Measurements from ENCODE around the gene MARCHF11. TPM values are rescaled to one million over a fixed set of nuclear protein-coding genes. Genes with fewer than 3 reads are reported as not detected.

MARCHF11 gene
- total RNA-seq, 1 experiment from 2014 or later, result not detected

- no peak for TF ChIP-seq ZBTB33 (IDR thresholded peaks at IDR 0.05; ENCODE audit: extremely low read depth, insufficient replicate concordance, low read length)
- TF ChIP-seq EZH2 (IDR thresholded peaks at IDR 0.05), result no peak
- TF ChIP-seq YY1 (IDR thresholded peaks at IDR 0.05; ENCODE audit: extremely low read depth, insufficient replicate concordance, low read depth, low read length), result no peak
- no peak for TF ChIP-seq RAD21 (IDR thresholded peaks at IDR 0.05; ENCODE audit: low read depth)
- no peak for TF ChIP-seq EGR1 (IDR thresholded peaks at IDR 0.05; ENCODE audit: low read depth)
These were observed 145.1 kb downstream of the MARCHF11 start (continued) for GRCh38 chr5:16034319-16035001.

GRCh38 chr5:16033187-16033925 lies 146.2 kb downstream of the MARCHF11 start:
- ChIA-PET CTCF (no interaction called here), RAD21 (ENCODE audit: low non-redundant PET in 1 of 2, low total read pairs in 2 of 2, uncharacterized antibody in 2 of 2, unreplicated experiment in 2 of 2) (no interaction called here), POLR2A (no interaction called here)
- no peak for ATAC-seq
- no peaks in the 10 kb centered on the region for H4K20me1 ChIP-seq (ENCODE audit: insufficient read depth)
- intact Hi-C loops (cut with micrococcal nuclease), result no loop called here
- no peaks in the 10 kb centered on the region for H3K4me1 ChIP-seq (ENCODE audit: control insufficient read depth in 1 of 2, insufficient read depth in 2 of 2, low read length in 2 of 2)
- H3K9me3 ChIP-seq (ENCODE audit: control insufficient read depth in 1 of 2, insufficient read depth in 1 of 2, low read depth in 1 of 2, low read length in 2 of 2), result peaks cover 7 to 11% of the 10 kb centered on the region in 2 experiments; a peak in 2 of 4 replicates
- H3K4me3 ChIP-seq (replicated peaks in 1 of 2; ENCODE audit: low read depth in 1 of 2, low read length in 2 of 2), result no peak overlapping the region
- H3K36me3 ChIP-seq (ENCODE audit: control insufficient read depth in 1 of 2, insufficient read depth in 2 of 2, low read length in 2 of 2), result no peaks in the 10 kb centered on the region
- no TSS peak for BruUV-seq (replicated peaks)
- TF ChIP-seq ELF1 (IDR thresholded peaks at IDR 0.05; ENCODE audit: borderline replicate concordance, low read depth), result no peak
- TF ChIP-seq SIN3A (IDR thresholded peaks at IDR 0.05; ENCODE audit: low read depth), result no peak
- TF ChIP-seq CBX3 (IDR thresholded peaks at IDR 0.05; ENCODE audit: low read depth), result no peak
- no peak for TF ChIP-seq SP1 (IDR thresholded peaks at IDR 0.05; ENCODE audit: low read depth)
- TF ChIP-seq EZH2phosphoT487 (IDR thresholded peaks at IDR 0.05; ENCODE audit: borderline replicate concordance), result no peak
- no peaks in the 10 kb centered on the region for H3K9me2 ChIP-seq (ENCODE audit: insufficient read depth)
- H3K9ac ChIP-seq (ENCODE audit: low read length), result no peak overlapping the region
- H3K27me3 ChIP-seq (ENCODE audit: insufficient read depth, low read length), result no peaks in the 10 kb centered on the region
- no peak overlapping the region for H3K4me2 ChIP-seq (ENCODE audit: low read length)
- no peak for DNase-seq (ENCODE audit: low read depth, low spot score)
- H3K27ac ChIP-seq (ENCODE audit: low read depth, low read length), result no peak overlapping the region
- H2AFZ ChIP-seq (ENCODE audit: low read depth, low read length, poor library complexity, severe bottlenecking), result no peak overlapping the region
- no peaks in the 10 kb centered on the region for H3K79me2 ChIP-seq (ENCODE audit: insufficient read depth, low read length)

All from HCT116 (cell line).